ENCODE measurements around the gene PARP3.

PARP3 gene

DNA sequence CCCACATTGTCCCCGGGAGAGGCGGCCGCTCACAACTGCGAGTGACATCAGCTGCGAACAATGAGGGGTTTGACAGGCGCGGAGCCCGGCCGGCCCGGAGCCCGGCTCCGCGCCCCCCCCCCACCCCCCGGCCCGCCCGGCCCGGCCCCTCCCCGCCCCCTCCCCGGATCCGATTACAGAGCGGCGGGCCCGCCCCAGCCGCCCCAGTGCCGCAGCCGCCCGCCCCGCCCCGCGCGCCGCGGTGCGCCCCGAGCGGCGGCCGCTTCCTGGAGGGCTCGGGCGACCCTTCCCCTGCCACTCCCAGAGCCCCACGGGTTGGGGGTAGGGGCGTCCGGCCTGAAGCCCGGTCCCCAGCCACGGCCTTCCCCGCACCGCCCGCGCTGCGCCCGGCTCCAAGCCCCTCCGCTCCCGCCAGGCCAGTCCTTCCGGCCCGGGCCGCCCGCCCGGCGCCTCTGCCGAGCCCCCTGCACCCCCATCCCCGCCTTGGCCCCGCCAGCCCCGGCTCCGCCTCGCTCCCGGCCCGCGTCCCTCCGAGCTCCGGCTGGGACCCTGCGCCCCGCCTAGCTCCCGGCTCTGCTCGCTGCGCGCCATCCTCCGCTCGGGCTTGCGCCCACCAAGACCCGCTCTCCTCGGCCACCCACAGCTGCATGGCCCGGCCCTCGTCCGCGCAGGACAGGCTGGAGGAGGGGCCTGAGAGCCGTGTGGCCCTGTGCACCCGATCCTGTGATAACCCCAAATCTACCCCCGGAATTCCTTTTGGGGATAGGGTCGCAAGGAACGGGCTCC, 25.4 kb downstream of the PARP3 start, which contains the start of gene PCBP4:
Gene PCBP4, minus strand, starts transcription at position 71 of the 786 bp plus-strand sequence. CDS start 6,214 bp downstream, outside the sequence.
- peak; percentile 82 for DNase-seq

DNA sequence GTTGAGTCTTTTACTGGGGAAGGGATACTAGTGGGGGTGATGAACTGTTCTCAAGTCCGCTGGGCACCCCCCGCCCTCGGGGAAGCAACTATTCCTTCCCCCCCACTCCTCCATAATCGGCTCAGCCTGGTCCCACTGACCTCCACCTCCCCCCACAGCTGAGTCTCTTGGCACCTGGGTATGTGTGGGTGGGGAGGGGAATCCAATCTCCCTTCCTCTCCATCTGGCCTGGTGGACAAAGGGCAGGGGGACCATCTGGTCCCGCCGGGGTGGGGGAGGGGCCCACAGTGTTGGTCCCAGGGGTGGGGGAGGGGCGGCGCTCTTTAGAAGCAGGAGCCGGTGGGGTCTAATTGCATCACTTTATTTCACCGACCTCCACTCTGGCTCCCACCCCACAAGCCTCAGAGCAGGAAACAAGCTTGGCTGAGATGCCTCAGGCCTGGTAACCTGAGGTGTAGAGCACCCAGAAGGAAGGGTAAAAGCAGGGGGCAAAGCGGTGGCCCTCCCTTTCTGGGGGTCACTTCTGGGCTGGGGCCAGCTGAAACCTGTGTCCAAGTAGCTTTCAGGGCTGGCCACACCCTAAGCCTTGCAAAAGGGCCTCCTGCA, 26.1 kb downstream of the PARP3 start:
- DNase-seq, result peak; percentile 58

DNA sequence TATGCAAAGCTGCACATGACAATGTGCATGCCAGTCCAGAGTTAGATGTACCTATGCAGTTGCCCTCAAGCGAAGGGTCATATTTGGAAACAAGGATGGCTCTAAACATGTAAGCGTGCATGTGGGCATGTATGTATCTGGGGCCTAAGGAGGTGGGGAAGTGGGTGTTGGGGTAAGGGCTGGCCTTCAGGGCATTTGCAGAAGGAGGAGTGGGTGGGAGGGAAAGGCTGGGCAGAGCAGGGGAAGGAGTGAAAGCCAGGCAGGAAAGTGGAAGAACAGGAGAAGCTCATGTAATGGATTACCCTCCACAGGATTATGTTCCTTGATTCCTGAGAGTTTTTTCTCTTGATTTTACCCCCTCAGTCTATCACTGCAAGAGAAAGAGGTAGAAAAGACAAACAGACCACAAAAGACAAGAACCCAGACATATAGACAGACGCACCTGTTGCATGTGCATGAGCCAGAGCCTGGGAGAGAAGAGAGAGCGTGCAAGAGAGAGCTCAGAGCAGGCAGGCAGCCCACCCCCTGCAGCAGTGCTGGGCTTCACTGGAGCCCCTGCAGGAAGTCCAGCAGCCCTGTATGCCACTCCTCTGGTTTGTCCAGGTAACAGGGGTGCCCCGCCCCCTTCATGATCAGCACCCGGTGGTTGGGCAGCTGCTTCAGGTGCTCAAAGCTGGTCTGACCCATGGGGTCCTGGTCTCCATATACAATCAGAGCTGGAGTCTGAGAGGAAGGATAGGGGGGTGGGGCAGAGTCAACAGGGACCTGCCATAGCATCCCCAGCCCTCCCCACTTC, 26.9 kb downstream of the PARP3 start:
- DNase-seq, result no peak

DNA sequence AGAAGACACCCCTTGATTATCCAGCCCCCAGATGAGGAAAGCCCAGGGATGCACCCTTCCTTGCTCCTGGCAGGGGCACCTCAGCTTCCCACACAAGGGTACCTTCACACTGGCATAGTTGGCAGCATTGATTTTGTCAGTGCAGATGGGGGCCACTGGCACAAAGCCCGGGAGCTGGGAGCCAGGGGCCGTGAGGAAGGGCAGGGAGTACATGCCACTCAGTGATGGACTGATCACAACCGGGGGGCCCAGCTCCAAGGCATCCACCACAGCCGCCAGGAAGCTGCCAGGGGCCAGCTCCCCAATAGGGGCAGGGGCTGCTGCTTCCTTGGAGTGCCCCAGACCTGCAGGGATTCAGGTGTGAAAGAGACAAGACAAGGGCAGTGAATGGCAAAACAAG, 27.7 kb downstream of the PARP3 start:
- no peak for DNase-seq

DNA sequence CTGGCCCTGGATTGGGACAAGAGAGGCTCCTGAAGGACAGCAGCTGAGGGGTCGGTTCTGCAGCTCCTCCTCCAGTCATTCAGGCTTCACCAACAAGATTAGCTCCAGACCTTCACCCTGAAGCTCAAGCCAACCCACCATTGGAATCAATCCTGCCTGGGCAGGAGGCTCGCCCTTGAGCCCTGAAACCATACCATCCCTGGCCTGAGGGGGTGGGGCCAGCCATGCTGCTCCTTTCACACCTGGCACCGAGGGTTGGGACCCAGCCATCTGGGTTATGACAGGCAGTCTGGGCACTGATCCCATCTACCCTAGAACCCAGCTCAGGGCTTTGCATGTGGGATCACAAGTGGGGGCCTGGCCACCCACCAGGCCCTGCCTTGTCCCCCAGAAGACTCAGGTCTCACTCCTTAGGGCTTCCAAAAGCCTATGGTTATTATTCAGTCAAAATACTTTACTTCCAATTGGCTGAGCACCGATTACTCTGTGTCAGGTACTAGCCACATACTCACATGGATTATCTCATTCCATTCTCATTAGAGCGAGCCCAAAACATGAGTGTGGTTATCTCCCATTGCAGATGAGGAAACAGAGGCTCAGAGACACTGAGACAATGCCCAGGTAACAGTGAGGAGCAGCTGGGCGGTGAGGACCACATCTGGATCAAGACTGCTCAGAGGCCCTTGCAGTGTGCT, 28.6 kb downstream of the PARP3 start:
- DNase-seq, result no peak

DNA sequence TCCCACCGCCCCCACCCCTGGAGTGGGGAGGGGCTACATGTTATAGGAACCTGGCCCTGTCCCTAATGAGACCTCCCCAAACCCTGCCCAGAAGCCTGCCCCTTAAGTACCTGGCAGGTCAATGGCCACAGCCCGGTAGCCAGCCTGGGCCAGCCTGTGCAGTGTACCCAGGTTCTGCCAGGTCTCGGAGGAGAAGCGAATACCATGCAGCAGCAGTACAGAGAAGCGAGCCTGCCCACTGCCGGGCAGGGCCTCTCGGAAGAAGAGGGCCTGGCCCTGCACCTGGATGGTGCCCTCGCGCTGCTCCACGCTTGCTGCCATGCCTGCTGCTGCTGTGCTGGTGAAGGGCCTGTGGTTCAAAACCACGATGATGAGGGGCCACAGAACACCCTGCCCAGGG, 29.2 kb downstream of the PARP3 start:
- no peak for DNase-seq

DNA sequence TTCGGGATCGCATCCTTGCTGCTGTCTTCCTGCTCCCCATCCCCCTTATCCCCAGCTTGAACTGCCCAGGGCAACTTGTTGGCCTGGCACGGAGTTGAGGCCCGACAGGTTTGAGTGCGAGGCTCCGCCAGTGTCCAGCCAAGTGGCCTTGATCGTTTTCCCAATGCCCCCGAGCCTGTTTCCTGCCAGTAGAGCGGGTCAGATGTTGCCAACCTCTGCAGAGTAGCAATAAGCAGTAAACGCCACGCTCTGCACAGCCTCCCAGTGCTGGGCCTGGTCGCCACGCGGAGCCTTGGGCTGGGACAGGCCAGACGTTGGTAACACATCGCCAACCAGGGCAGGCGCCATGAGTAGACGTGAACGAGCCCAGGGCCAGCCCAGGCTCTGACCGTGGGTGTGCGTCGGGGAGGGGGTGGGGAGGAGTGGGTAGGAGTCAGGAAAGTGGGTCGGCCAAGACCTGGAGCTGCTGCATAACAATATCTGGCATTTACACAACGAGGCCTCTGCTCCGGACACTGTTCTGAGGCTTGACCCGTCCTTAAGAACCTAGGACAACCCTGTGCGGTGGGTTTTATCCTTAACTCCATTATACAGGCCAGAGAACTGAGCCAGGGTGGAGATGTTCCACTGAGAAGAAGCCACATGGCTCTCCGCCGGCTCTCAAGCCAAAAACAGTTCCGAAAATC, 32.3 kb downstream of the PARP3 start:
- peak; percentile 60 for DNase-seq

DNA sequence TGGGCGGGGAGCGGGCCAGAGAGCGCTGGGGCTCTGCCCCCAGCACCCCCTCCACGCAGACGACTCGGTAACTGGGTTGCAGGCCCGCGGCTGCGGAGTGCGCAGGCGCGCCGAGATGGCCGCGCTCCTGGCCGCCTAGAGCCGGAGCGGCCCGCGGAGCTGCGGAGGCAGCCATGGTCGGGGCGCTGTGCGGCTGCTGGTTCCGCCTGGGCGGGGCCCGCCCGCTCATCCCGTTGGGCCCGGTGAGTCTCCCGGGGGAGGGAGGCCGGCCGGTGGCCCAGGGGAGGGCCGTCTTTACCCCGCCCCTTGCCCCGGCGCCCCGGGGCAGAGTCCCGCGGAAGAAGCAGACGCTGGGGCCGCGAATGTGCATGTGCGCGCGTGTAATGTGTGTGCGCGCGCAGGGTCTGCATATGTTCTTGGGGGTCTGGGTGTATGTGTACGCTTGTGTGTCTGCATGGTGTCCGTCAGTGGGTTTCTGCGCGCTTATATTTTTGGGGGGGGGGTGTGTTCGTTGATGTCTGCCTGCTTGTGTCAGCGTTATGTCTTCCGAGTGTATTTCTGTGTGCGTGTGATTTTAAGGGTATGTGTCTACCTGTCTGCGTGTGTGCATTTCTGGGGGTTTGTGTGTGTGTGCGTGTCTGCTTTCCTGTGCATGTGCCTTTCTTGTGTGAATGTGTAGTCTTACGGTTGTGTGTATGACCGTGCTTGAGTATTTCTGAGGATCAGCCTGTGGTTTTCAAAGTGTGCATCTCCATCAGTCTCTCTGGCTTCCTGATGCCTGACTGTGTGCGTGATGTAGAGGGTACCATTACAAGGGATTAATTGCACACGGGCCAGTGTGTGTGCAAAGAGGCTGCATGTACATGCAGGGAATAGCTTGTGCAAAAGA, 33.0 kb downstream of the PARP3 start, which contains the start of gene ABHD14A:
Gene ABHD14A, plus strand, starts transcription at position 102 of the 889 bp plus-strand sequence. Its CDS starts 72 bp downstream, at position 174.
- peak; percentile 88 for DNase-seq

DNA sequence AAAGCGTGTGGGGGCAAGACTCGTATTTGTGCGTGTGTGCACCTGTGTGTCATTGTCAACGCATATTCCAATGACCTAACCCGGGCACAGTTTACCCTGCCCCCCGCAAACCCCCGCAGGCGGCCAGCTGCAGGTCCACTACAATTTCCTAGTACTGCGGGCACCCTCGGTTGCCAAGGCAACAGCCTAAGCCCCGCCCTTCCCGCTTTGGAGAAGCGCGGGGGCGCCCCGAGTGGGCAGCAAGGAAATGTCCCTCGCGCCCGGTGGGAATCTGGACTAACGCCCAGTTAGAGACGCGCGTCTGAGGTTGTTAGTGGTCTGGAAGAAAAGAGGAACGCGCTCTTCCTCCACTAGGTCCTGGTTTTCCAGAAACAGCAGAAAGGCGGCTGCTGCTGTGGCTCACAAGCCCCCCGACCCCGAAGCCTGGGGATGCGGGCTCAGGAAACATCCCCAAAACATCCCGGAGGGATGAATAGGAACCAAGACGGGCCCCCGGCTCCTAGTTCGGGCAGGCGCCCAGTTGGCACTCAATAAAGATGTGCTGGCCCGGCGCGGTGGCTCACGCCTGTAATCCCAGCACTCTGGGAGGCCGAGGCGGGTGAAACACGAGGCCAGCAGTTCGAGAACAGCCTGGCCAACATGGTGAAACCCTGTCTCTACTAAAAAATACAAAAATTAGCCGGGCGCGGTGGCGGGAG, 33.8 kb downstream of the PARP3 start:
- DNase-seq, result peak; percentile 86

DNA sequence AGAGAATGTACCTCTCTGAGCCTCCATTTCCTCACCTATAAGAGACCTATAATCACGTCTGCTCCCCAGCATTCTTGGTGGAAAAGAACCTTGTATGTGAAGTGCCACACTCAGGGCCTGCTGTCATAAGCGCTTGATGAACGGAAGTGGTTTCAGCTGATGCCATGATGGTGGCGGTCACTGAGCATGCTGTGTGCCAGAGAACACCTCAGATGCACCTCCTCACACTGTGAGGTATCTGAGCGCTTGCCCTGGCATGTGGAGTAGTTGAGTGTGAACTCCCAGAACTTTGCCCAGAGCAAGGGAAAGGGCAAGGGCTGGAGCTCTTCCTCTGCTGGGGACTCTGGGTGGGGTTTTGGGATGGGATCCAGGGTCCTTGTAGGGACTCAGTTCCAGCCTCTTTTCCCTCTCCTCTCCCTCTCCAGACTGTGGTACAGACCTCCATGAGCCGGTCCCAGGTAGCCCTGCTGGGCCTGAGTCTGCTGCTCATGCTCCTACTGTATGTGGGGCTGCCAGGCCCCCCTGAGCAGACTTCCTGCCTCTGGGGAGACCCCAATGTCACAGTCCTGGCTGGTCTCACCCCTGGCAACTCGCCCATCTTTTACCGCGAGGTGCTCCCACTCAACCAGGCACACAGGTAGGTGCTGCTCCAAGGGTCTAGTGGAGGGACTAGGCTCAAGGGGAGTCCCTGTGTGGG, 35.4 kb downstream of the PARP3 start:
- no peak for DNase-seq

DNA sequence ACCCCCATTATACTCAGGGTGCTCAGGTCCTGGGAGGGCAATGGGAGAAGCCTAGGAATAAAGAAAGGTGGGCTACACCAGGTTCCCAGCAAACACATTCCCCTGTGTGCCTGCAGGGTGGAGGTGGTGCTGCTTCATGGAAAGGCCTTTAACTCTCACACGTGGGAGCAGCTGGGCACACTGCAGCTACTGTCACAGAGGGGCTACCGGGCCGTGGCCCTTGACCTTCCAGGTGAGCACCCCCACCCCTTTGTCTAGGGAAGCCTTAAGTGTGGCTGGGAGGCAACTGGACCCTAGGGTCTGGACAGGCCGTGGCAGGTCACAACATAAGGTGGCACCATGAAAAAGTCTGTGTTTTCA, 36.0 kb downstream of the PARP3 start:
- DNase-seq, result no peak

DNA sequence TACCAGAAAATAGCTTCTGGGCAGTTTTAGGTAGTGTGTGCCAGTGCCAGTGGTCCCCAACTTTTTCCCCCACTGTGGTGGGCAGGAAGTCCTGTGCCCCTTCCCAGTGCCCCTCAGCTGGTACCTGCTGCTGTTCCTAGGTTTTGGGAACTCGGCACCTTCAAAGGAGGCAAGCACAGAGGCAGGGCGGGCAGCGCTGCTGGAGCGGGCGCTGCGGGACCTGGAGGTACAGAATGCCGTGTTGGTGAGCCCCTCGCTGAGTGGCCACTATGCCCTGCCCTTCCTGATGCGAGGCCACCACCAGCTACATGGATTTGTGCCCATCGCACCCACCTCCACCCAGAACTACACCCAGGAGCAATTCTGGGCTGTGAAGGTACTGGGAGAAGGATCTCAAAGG, 38.1 kb downstream of the PARP3 start:
- DNase-seq, result no peak

DNA sequence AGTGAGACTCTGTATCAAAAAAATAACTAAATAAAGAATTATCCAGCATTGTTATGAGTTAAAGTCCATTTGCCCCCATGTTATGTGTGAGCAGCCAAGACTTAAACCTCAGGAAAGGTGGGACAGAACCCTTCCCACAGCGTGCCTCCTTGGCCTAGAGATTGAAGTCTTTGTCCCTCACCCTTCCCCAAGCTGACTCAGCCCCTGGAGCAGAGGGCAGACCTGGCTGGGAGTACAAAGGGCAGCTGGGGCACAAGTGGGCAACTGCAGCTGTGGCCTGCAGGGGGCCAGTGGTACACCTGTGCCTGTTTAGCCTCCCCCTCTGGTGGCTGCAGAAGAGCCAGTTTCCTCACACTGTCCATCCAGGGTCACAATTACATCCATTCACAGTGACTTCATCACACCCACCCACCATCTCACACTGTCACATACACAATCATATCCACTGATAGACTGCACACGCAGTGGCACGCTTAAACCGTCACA, 40.2 kb downstream of the PARP3 start:
- DNase-seq, result no peak

DNA sequence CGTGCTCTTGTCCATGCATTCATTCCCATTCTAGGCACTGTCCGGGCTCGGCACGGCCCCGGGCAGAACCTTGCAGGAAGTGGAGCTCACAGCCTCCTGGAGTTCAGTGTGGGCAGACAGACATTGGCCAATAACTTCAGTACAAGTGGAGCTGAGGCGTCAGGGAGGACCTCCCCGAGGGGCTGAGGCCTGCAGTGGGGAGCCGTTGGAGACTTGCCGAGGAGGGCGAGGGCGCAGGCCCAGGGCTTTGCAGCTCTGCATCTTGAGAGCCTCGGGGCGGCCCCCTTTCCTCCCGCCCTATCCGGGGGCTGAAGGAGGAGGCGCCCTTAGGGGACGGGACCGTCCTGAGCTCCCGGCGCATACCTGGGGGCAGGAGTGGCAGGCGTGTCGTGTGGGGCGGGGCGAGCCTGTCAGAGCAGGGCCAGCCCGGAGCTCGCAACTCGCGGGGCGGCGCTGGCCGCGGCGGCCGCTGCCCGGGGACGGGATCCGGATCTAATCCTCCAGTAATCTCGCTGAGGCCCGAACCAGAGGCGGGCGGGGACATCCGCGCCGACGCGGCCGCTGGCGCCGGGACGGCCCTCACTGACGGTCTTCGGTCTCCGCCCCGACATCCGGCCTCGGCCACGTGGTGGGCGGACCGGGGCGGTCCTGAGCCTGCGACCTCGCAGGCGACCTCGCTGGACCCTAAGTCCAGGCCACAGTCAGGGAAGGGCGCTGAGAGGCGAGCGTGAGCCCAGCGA, 40.8 kb downstream of the PARP3 start, which contains the start of gene ACY1:
Gene ACY1, plus strand, starts transcription at position 698 of the 740 bp plus-strand sequence. CDS start 530 bp downstream, outside the sequence.
- DNase-seq, result peak; percentile 93

DNA sequence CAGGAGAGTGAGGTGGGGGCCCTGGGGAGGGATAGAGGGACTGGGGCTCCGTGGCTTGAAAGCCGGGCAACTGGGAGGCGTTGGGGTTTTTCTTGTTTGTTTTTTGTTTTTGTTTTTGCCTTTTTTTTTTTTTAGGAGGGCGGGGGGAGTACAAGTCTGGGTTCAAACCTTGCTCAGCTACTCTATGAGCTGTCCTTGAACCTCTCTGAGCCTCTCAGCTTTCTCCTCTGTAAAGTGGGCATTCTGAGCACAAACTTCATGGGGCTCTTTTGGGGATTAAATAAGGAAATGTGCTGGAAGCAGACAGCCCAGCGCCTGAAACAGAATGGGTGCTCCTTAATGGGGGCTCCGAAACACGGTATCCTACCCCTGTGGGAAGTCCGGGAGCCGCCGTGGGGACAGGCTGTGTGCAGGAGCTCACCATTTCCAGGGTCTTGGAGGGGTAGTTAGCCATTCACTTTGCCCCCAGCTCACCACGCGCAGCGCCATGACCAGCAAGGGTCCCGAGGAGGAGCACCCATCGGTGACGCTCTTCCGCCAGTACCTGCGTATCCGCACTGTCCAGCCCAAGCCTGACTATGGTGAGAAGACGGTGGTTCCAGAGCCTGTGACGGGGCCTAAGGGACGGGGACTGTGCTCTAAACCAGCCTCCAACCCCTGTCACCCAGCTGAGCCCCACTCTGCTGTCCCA, 41.6 kb downstream of the PARP3 start:
- no peak for DNase-seq

DNA sequence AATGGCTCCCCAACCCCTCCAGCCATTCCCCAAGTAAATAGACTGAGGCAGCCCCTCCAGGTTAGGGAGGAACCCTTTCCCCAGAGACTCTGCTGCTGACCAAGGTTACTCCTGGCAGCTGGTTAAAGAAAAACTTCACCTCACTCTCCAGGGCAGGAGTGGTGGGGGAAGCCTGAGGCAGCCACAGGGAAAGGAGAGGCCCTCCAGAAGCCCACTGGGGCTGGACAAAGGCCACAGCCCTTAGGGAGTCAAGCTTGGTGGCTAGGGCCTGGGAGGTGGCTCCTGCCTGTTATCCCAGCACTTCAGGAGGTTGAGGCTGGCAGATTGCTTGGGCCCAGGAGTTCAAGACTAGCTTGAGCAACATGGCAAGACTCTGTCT, 42.1 kb downstream of the PARP3 start:
- DNase-seq, result no peak

DNA sequence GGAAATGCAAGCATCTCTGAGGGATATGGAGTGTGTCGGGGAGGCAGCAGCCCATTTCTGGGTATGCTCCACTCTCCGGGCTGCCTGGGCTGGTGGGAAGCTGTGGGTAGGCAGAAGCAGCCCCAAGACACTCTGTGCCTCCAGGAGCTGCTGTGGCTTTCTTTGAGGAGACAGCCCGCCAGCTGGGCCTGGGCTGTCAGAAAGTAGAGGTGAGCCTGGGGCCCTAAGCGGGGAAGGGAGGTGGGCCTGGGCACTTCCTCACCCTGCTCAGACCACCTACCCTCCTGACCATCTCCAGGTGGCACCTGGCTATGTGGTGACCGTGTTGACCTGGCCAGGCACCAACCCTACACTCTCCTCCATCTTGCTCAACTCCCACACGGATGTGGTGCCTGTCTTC, 42.9 kb downstream of the PARP3 start:
- no peak for DNase-seq

All from femur (tissue), 1 donor.